IMR-90 (cell line): ENCODE results near the gene EFNA5. TPM values are rescaled to one million over a fixed set of nuclear protein-coding genes. Genes with fewer than 3 reads are reported as not detected.
A peak's percentile ranks its signal among the peaks of the same experiment; 100 is the strongest.

Experiments used
- ATAC-seq: fragments of 200-7000 bp; cut with Tn5 transposase; 2 replicates; pipeline ENCODE4 v1.9.1; 2020; ENCODE audit warnings: low read depth, mild to moderate bottlenecking, moderate library complexity
- BruUV-seq: library from RNA; stranded (reverse); fragments of 400-500 nt; replicated peaks from 2 replicates; lab custom pipeline; 2021; lab: Mats Ljungman, UMichigan
- CTCF ChIA-PET: fragments of 300-600 bp; formaldehyde crosslinking; extraction: SDS; loops from one replicate; lab custom pipeline; 2021; ENCODE audit warnings: antibody characterized with exemption; lab: Yijun Ruan, JAX
- POLR2A ChIA-PET: fragments of 300-600 bp; sonication (Branson Sonifier 250); formaldehyde crosslinking; loops from one replicate; lab custom pipeline; 2022; ENCODE audit warnings: antibody characterized with exemption; ENCODE audit not compliant: unreplicated experiment; lab: Charles Lee
- DNase-seq: peaks from one replicate; pipeline ENCODE4 v3.0.0; 2013
- H2AFZ ChIP-seq: replicated peaks from 2 replicates; pipeline ENCODE3; 2013; ENCODE audit warnings: low read length, mild to moderate bottlenecking; ENCODE audit not compliant: poor library complexity
- H2AK5ac ChIP-seq: 2 replicates; pipeline ENCODE4 v1.6.1; 2013; ENCODE audit warnings: low read depth, low read length, inconsistent platforms
- H2AK9ac ChIP-seq: replicated peaks from 2 replicates; pipeline ENCODE3; 2013; ENCODE audit warnings: mild to moderate bottlenecking, low read depth, low read length, moderate library complexity; ENCODE audit not compliant: poor library complexity
- H2BK120ac ChIP-seq: 2 replicates; pipeline ENCODE4 v1.6.1; 2013; ENCODE audit warnings: low read depth, low read length, inconsistent platforms
- H2BK15ac ChIP-seq: 3 replicates; pipeline ENCODE4 v1.6.1; 2013; ENCODE audit warnings: low read depth, low read length, inconsistent platforms
- H2BK20ac ChIP-seq: 2 replicates; pipeline ENCODE4 v1.6.1; 2013; ENCODE audit warnings: low read depth, mild to moderate bottlenecking, inconsistent platforms, low read length, moderate library complexity
- H2BK5ac ChIP-seq: 2 replicates; pipeline ENCODE4 v1.6.1; 2013; ENCODE audit warnings: mild to moderate bottlenecking, low read depth, low read length, inconsistent platforms; ENCODE audit not compliant: poor library complexity, severe bottlenecking
- H3K14ac ChIP-seq: replicated peaks from 2 replicates; pipeline ENCODE4 v1.6.1; 2013; ENCODE audit warnings: low read depth, low read length, inconsistent platforms
- H3K18ac ChIP-seq: 2 replicates; pipeline ENCODE4 v1.6.1; 2013; ENCODE audit warnings: low read depth, low read length, control low read depth
- H3K23ac ChIP-seq: 2 replicates; pipeline ENCODE4 v1.6.1; 2013; ENCODE audit warnings: low read depth, low read length, inconsistent platforms
- H3K27ac ChIP-seq: 2 replicates; pipeline ENCODE4 v1.5.1; 2013; ENCODE audit warnings: mild to moderate bottlenecking, control low read depth, low read length; ENCODE audit not compliant: insufficient read depth
- H3K27me3 ChIP-seq: 2 replicates; pipeline ENCODE4 v1.6.1; 2013; ENCODE audit warnings: low read length; ENCODE audit not compliant: control insufficient read depth, insufficient read depth
- H3K36me3 ChIP-seq: 2 replicates; pipeline ENCODE4 v1.6.1; 2013; ENCODE audit warnings: low read length, mixed read lengths; ENCODE audit not compliant: control insufficient read depth, insufficient read depth
- H3K4ac ChIP-seq: 2 replicates; pipeline ENCODE4 v1.6.1; 2013; ENCODE audit warnings: low read depth, low read length, inconsistent platforms
- H3K4me1 ChIP-seq: 2 replicates; pipeline ENCODE4 v1.6.1; 2013; ENCODE audit warnings: low read length, mixed read lengths; ENCODE audit not compliant: control insufficient read depth, insufficient read depth
- H3K4me2 ChIP-seq: 2 replicates; pipeline ENCODE4 v1.6.1; 2013; ENCODE audit warnings: low read depth, mild to moderate bottlenecking, control low read depth, low read length, moderate library complexity
- H3K4me3 ChIP-seq: 2 replicates; pipeline ENCODE4 v1.5.1; 2013; ENCODE audit warnings: low read depth, mild to moderate bottlenecking, control low read depth, low read length, moderate library complexity; ENCODE audit not compliant: insufficient read depth
- H3K56ac ChIP-seq: 2 replicates; pipeline ENCODE4 v1.6.1; 2013; ENCODE audit warnings: low read length, inconsistent platforms; ENCODE audit not compliant: insufficient read depth; ENCODE audit errors: extremely low read depth
- H3K79me1 ChIP-seq, 2 experiments: 2 replicates each; pipeline ENCODE4 v1.6.1; 2013; ENCODE audit warnings: low read length in 2 of 2, inconsistent platforms in 1 of 2, low read depth in 1 of 2
- H3K9ac ChIP-seq: 2 replicates; pipeline ENCODE4 v1.6.1; 2013; ENCODE audit warnings: low read depth, low read length, control low read depth
- H3K9me1 ChIP-seq: 2 replicates; pipeline ENCODE4 v1.6.1; 2013; ENCODE audit warnings: low read length, inconsistent platforms; ENCODE audit not compliant: insufficient read depth
- H3K9me3 ChIP-seq: 2 replicates; pipeline ENCODE4 v1.6.1; 2013; ENCODE audit warnings: low read length; ENCODE audit not compliant: control insufficient read depth, insufficient read depth
- H4K20me1 ChIP-seq: 2 replicates; pipeline ENCODE4 v1.6.1; 2013; ENCODE audit warnings: low read length, inconsistent platforms; ENCODE audit not compliant: insufficient read depth
- H4K5ac ChIP-seq: 2 replicates; pipeline ENCODE4 v1.6.1; 2013; ENCODE audit warnings: mild to moderate bottlenecking, low read depth, low read length, control low read depth
- H4K8ac ChIP-seq, 2 experiments: 2 replicates each; pipeline ENCODE4 v1.6.1; 2013; ENCODE audit warnings: low read depth in 2 of 2, low read length in 2 of 2, control low read depth in 1 of 2, inconsistent platforms in 1 of 2
- H4K91ac ChIP-seq: 2 replicates; pipeline ENCODE4 v1.6.1; 2013; ENCODE audit warnings: low read depth, low read length, inconsistent platforms; ENCODE audit not compliant: insufficient read depth
- BHLHE40 ChIP-seq: fragments of 150-350 bp; IDR thresholded peaks from 2 replicates; pipeline ENCODE4 v1.6.1; 2016; ENCODE audit warnings: mild to moderate bottlenecking, low read depth, low read length
- CEBPB ChIP-seq: IDR thresholded peaks from 2 replicates; pipeline ENCODE4 v1.6.1; 2012; ENCODE audit warnings: low read depth, low read length, improper control_type of control experiment
- CHD1 ChIP-seq: IDR thresholded peaks from 2 replicates; pipeline ENCODE4 v1.6.1; 2012; ENCODE audit warnings: low read depth, low read length, improper control_type of control experiment
- CTCF ChIP-seq: conservative IDR thresholded peaks from 2 replicates; pipeline ENCODE4 v1.5.1; 2012; ENCODE audit warnings: mild to moderate bottlenecking, low read depth, low read length, improper control_type of control experiment
- ELK1 ChIP-seq: fragments of 150-350 bp; IDR thresholded peaks from 2 replicates; pipeline ENCODE4 v1.6.1; 2016; ENCODE audit warnings: low read depth, mild to moderate bottlenecking, low read length, moderate library complexity, borderline replicate concordance
- FOS ChIP-seq: fragments of 150-350 bp; IDR thresholded peaks from 2 replicates; pipeline ENCODE4 v1.6.1; 2016; ENCODE audit warnings: low read depth, low read length
- MAFK ChIP-seq: IDR thresholded peaks from 2 replicates; pipeline ENCODE4 v1.6.1; 2012; ENCODE audit warnings: low read depth, low read length, improper control_type of control experiment
- MAZ ChIP-seq: IDR thresholded peaks from 2 replicates; pipeline ENCODE4 v1.6.1; 2012; ENCODE audit warnings: low read depth, mild to moderate bottlenecking, low read length, improper control_type of control experiment, moderate library complexity, borderline replicate concordance
- MXI1 ChIP-seq: IDR thresholded peaks from 2 replicates; pipeline ENCODE4 v1.6.1; 2012; ENCODE audit warnings: low read depth, mild to moderate bottlenecking, low read length, moderate library complexity, borderline replicate concordance
- NFE2L2 ChIP-seq: fragments of 150-350 bp; IDR thresholded peaks from 2 replicates; pipeline ENCODE4 v1.6.1; 2016; ENCODE audit warnings: low read depth, mild to moderate bottlenecking, low read length
- POLR2A ChIP-seq: IDR thresholded peaks from 2 replicates; pipeline ENCODE4 v1.6.1; 2012; ENCODE audit warnings: mild to moderate bottlenecking, low read depth, low read length
- RAD21 ChIP-seq: IDR thresholded peaks from 2 replicates; pipeline ENCODE4 v1.6.1; 2012; ENCODE audit warnings: low read length, improper control_type of control experiment
- RCOR1 ChIP-seq: IDR thresholded peaks from 2 replicates; pipeline ENCODE4 v1.6.1; 2012; ENCODE audit warnings: mild to moderate bottlenecking, low read length, improper control_type of control experiment; ENCODE audit not compliant: insufficient replicate concordance
- RFX5 ChIP-seq: IDR thresholded peaks from 2 replicates; pipeline ENCODE4 v1.8.0; 2012; ENCODE audit warnings: low read depth, mild to moderate bottlenecking, low read length, moderate library complexity
- SMC3 ChIP-seq: fragments of 150-350 bp; IDR thresholded peaks from 2 replicates; pipeline ENCODE4 v1.6.1; 2016; ENCODE audit warnings: low read depth, mild to moderate bottlenecking, antibody characterized with exemption, low read length, moderate library complexity
- USF2 ChIP-seq: fragments of 150-350 bp; IDR thresholded peaks from 2 replicates; pipeline ENCODE4 v1.6.1; 2017; ENCODE audit warnings: mild to moderate bottlenecking, antibody characterized with exemption, low read length, low read depth
- WGBS, 2 experiments: methylation state at CpG; one replicate each; pipeline versions ENCODE4 v1.1.5 to v1.1.7; 2013; ENCODE audit warnings: missing lambda C conversion rate in 2 of 2; ENCODE audit not compliant: insufficient read length in 1 of 2; ENCODE audit errors: extremely low coverage in 2 of 2; 5-methylcytosine and 5-hydroxymethylcytosine counted together
- dilution Hi-C: fragments of 300-500 bp; cut with HindIII; formaldehyde crosslinking; loops from one replicate; pipeline ENCODE4 v1.14.3; 2018; ENCODE audit warnings: low sequenced_read_pairs; ENCODE audit not compliant: unreplicated experiment
- in situ Hi-C: fragments of 300-500 bp; cut with MboI; formaldehyde crosslinking; loops from 3 replicates; pipeline ENCODE4 v1.14.3; 2019; ENCODE audit warnings: low sequenced_read_pairs, inconsistent platforms, mixed read lengths
- intact Hi-C: fragments of 100-400 bp; cut with micrococcal nuclease; formaldehyde crosslinking; loops from 2 replicates; pipeline ENCODE4 v1.10.0; 2022
- polyA plus RNA-seq, 3 experiments: library from polyadenylated mRNA; depleted of rRNA; stranded (reverse); fragments of >200 nt; gene quantifications; 2 replicates each; pipeline ENCODE4 v1.2.3, GENCODE V29; 2012; ENCODE audit warnings: low replicate concordance in 1 of 3
- total RNA-seq: library from RNA; depleted of rRNA; stranded (reverse); fragments of >200 nt; gene quantifications from 2 replicates; pipeline ENCODE4 v1.2.3, GENCODE V29; 2012

The EFNA5 gene
- total and polyA plus RNA-seq, 2 of the 4 experiments (the other 2 are of a cell fraction): 1.5 to 1.6 TPM

- H2BK5ac ChIP-seq: no peak overlapping the region
- H4K5ac ChIP-seq: no peak overlapping the region
- no peak overlapping the region for H4K91ac ChIP-seq
- no peak overlapping the region for H2BK15ac ChIP-seq
- H3K4me2 ChIP-seq: no peak overlapping the region
- no peak overlapping the region for H3K9ac ChIP-seq
- H3K9me1 ChIP-seq: no peaks in the 10 kb centered on the region
- no CpG with 5 or more reads among the region's 2 CpGs for WGBS, 2 experiments
- intact Hi-C loops (no loop called here), dilution Hi-C loops (no loop called here), in situ Hi-C loops (no loop called here)
- no peak overlapping the region for H3K4ac ChIP-seq
- H2BK20ac ChIP-seq: no peak overlapping the region
- no peaks in the 10 kb centered on the region for H3K36me3 ChIP-seq
- H3K14ac ChIP-seq: no peak overlapping the region; the same call in 1 of the 2 replicates
- TF ChIP-seq RCOR1: no peak
- TF ChIP-seq ELK1: no peak
- no peak for TF ChIP-seq RAD21
- TF ChIP-seq USF2: no peak
- TF ChIP-seq RFX5: no peak
- no peak for TF ChIP-seq MAZ
- no peak for TF ChIP-seq MXI1
- TF ChIP-seq MAFK: no peak
- TF ChIP-seq BHLHE40: no peak
- no peak for TF ChIP-seq CHD1
- TF ChIP-seq POLR2A: no peak
- no peak for TF ChIP-seq SMC3
- no peak for TF ChIP-seq CTCF
- no peak for TF ChIP-seq NFE2L2
- TF ChIP-seq FOS: no peak
- TF ChIP-seq CEBPB: no peak
- no peak overlapping the region for H2AK5ac ChIP-seq
- H3K4me3 ChIP-seq: no peak overlapping the region
- H3K27me3 ChIP-seq: no peaks in the 10 kb centered on the region
- no peak overlapping the region for H3K18ac ChIP-seq
- H4K8ac ChIP-seq: no peak overlapping the region
- BruUV-seq: no TSS peak
- H4K20me1 ChIP-seq: no peaks in the 10 kb centered on the region
- ATAC-seq (no peak), DNase-seq (no peak)
- no peak overlapping the region for H2AFZ ChIP-seq
- ChIA-PET CTCF (no interaction called here), POLR2A (no interaction called here)
- no peak overlapping the region for H2AK9ac ChIP-seq
- no peaks in the 10 kb centered on the region for H3K9me3 ChIP-seq
- H3K56ac ChIP-seq: no peak overlapping the region
- H3K27ac ChIP-seq: no peak overlapping the region
- H2BK120ac ChIP-seq: no peak overlapping the region
- no peaks in the 10 kb centered on the region for H3K79me1 ChIP-seq
- H3K23ac ChIP-seq: 0 out of 2 replicates have a peak overlapping the region, but pooled peaks have one; percentile 42
- H3K4me1 ChIP-seq: no peaks in the 10 kb centered on the region
Measured at GRCh38 chr5:107400328-107400727, 270.4 kb downstream of the EFNA5 start.
